ENCODE measurements around the gene MAPK6. TPM values are rescaled to one million over a fixed set of nuclear protein-coding genes. Genes with fewer than 3 reads are reported as not detected.

Gene MAPK6
- total and polyA plus RNA-seq, 2 of the 8 experiments (the other 6 are each of a cell fraction or from before 2014, with no cell fraction given) = 22.6 to 108 TPM

DNA sequence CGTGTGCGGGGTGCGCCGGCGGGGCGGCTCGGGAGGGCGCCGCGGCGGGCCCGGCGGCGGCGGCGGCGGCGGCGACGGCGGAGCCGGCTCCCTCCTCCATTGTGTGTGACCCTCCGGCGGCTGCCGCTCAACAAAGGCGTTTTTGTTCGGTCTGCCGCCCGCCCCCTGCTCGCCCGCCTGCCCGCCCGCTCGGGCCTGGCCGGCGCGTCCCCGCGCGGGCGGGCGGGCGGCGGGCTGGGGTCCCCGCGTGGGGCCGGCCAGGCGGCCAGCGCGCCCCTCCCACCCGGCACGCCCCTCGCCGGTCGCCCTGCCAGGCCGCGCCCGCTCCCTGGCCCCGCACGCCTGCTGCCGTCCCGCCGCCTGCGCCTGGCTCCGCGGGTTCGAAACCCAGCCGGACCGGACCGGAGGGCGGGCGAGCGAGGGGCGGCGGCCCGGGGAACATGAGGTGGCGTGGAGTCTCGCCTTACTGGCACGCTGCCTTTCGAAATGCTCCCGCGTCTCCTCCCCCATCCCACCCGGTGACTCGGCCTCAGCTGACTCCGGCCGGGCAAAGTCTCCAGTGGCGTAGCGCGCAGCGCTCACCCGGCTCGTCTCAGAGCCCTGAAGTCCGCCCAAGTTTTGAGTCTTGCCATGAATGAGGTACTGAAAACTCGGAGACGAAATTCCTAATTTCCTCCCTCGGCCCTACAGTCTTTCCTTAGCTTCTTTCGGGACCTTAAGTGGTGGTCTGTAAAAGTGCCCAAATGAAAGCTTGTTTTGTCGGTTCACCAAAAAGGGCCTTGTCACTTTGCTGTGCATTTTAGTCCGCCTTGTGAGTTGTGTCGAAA lies 588 bp downstream of the MAPK6 start (continued):
- TF ChIP-seq CHD7 (IDR thresholded peaks at IDR 0.05; ENCODE audit: insufficient replicate concordance, low read length) = no peak
- TF ChIP-seq SP4 (IDR thresholded peaks at IDR 0.05; ENCODE audit: low read length) = no peak
- TF ChIP-seq SUZ12 (IDR thresholded peaks at IDR 0.05; ENCODE audit: low read length) = no peak
- no peak for TF ChIP-seq SIRT6 (IDR thresholded peaks at IDR 0.05; ENCODE audit: low read length)
- TF ChIP-seq FOSL1 (IDR thresholded peaks at IDR 0.05; ENCODE audit: insufficient read depth, low read depth, low read length) = no peak
- no peak for TF ChIP-seq RAD21 (IDR thresholded peaks at IDR 0.05 in 1 of 2, conservative IDR thresholded peaks at IDR 0.05 in 1 of 2; ENCODE audit: low read depth in 2 of 2, low read length in 2 of 2)
- TF ChIP-seq SP1 (IDR thresholded peaks at IDR 0.05; ENCODE audit: low read depth, low read length) = no peak
- TF ChIP-seq CBX5 (IDR thresholded peaks at IDR 0.05; ENCODE audit: low read depth, low read length) = no peak

Measured in H1 (cell line).